ENCODE results near the gene ILDR2. TPM values are rescaled to one million over a fixed set of nuclear protein-coding genes. Genes with fewer than 3 reads are reported as not detected.

The ILDR2 gene
- total RNA-seq, 1 donor from 2014 or later: 1.3 TPM

GRCh38 chr1:166974647-166975345 is 544 bp downstream of the ILDR2 start:
- DNase-seq (ENCODE audit: low read depth): no peak
- peaks cover 7% of the 10 kb centered on the region for H3K27me3 ChIP-seq (ENCODE audit: control insufficient read depth, insufficient read depth, low read length)

GRCh38 chr1:166972826-166973225 is 2.5 kb downstream of the ILDR2 start:
- no peak for TF ChIP-seq CTCF (IDR thresholded peaks at IDR 0.05; ENCODE audit: insufficient read depth, low read length, poor library complexity, severe bottlenecking)
- no peak for DNase-seq (ENCODE audit: low read depth)
- Histone ChIP-seq H3K4me3 (ENCODE audit: low read depth, low read length) (no peak overlapping the region), H3K36me3 (ENCODE audit: control insufficient read depth, insufficient read depth, low read length) (no peaks in the 10 kb centered on the region), H3K27me3 (ENCODE audit: control insufficient read depth, insufficient read depth, low read length) (peaks cover 7% of the 10 kb centered on the region)

More at GRCh38 chr1:166974647-166975345, 544 bp downstream of the ILDR2 start:
- TF ChIP-seq CTCF (IDR thresholded peaks at IDR 0.05; ENCODE audit: insufficient read depth, low read length, poor library complexity, severe bottlenecking): no peak
- Histone ChIP-seq H3K4me3 (ENCODE audit: low read depth, low read length) (peak overlapping the region; percentile 60), H3K36me3 (ENCODE audit: control insufficient read depth, insufficient read depth, low read length) (no peaks in the 10 kb centered on the region)

- TF ChIP-seq CTCF (IDR thresholded peaks at IDR 0.05; ENCODE audit: insufficient read depth, low read length, poor library complexity, severe bottlenecking): no peak
- no peak for DNase-seq (ENCODE audit: low read depth)
- Histone ChIP-seq H3K4me3 (ENCODE audit: low read depth, low read length) (no peak overlapping the region), H3K27me3 (ENCODE audit: control insufficient read depth, insufficient read depth, low read length) (peaks cover 7% of the 10 kb centered on the region), H3K36me3 (ENCODE audit: control insufficient read depth, insufficient read depth, low read length) (no peaks in the 10 kb centered on the region)
These were observed 3.1 kb downstream of the ILDR2 start for GRCh38 chr1:166972193-166972592.

GRCh38 chr1:166971252-166971651 is 4.1 kb downstream of the ILDR2 start:
- Histone ChIP-seq H3K4me3 (ENCODE audit: low read depth, low read length) (no peak overlapping the region), H3K27me3 (ENCODE audit: control insufficient read depth, insufficient read depth, low read length) (peaks cover 7% of the 10 kb centered on the region), H3K36me3 (ENCODE audit: control insufficient read depth, insufficient read depth, low read length) (no peaks in the 10 kb centered on the region)
- no peak for TF ChIP-seq CTCF (IDR thresholded peaks at IDR 0.05; ENCODE audit: insufficient read depth, low read length, poor library complexity, severe bottlenecking)
- no peak for DNase-seq (ENCODE audit: low read depth)

GRCh38 chr1:166969074-166969677 is 6.2 kb downstream of the ILDR2 start:
- Histone ChIP-seq H3K4me3 (ENCODE audit: low read depth, low read length) (no peak overlapping the region), H3K36me3 (ENCODE audit: control insufficient read depth, insufficient read depth, low read length) (no peaks in the 10 kb centered on the region), H3K27me3 (ENCODE audit: control insufficient read depth, insufficient read depth, low read length) (peaks cover 4% of the 10 kb centered on the region)
- no peak for DNase-seq (ENCODE audit: low read depth)
- TF ChIP-seq CTCF (IDR thresholded peaks at IDR 0.05; ENCODE audit: insufficient read depth, low read length, poor library complexity, severe bottlenecking): no peak

All from kidney epithelial cell (primary cell).